GM19239 (cell line): ENCODE results near the gene OR5K1.

ENCODE experiments used
- DNase-seq: peaks from one replicate; pipeline ENCODE4 v3.0.0; 2011; ENCODE audit warnings: low spot score; ENCODE audit not compliant: insufficient read length
- FAIRE-seq: peaks from 2 replicates; lab custom pipeline; 2011; peaks lifted over from hg19 to GRCh38; lab: Jason Lieb, UNC

OR5K1 gene

GRCh38 chr3:98513091-98513511 lies 50.1 kb downstream of the OR5K1 start:
- DNase-seq: no peak
- no peak for FAIRE-seq

GRCh38 chr3:98513736-98514135 lies 50.7 kb downstream of the OR5K1 start:
- DNase-seq (no peak), FAIRE-seq (no peak)

- FAIRE-seq (no peak), DNase-seq (no peak)
Observed at GRCh38 chr3:98514948-98515347, 51.9 kb downstream of the OR5K1 start.

GRCh38 chr3:98518816-98519215 lies 55.8 kb downstream of the OR5K1 start:
- peak; percentile 51 for FAIRE-seq
- no peak for DNase-seq

GRCh38 chr3:98519351-98519750 lies 56.4 kb downstream of the OR5K1 start:
- no peak for FAIRE-seq
- no peak for DNase-seq

GRCh38 chr3:98521897-98522543 lies 59.0 kb downstream of the OR5K1 start:
- FAIRE-seq (peak; percentile 93), DNase-seq (no peak)
